ENCODE results near the gene ZNF48.

ZNF48 gene

DNA sequence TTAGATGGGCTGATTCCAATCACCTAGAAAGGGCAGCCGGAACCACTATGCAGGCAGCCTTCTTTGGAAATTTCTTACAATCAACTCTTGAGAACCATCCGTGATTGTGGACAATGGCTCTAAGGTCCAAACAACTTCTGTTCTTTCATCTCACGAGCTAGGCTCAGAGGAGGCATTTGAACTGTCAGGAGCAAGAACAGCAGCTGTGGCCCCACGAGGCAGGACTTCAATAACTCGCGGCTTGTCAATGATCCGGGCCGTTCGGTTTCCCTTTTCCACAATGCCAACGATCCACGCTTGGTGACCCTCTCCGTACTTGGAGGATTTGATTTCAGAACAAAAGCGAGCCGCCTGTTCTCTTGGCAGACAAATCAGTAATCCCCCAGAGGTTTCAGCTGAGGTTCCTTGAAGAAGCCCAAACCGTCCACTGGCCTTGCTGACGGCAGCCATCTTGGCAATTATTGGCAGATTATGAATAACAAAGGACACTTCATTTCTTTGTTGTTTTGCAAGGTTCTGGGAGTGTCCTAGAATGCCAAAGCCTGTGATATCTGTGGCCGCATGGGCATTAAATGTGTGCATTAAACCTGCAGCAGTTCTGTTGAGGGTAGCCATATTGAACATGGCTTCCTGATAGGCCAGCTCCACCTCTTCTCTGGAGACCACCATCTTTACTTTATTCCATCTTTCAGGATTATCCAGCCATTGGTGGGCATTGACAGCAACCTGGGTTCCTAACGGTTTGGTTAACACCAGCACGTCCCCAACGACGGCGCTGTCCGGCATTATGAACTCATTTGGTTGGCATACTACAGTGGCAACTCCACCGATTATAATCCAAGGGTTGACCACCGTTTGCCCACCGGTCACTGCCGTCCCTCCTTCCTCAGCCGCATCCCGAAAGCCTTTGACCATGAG, 49.3 kb downstream of the ZNF48 start:
- no peak for DNase-seq (ENCODE audit: low spot score)

DNA sequence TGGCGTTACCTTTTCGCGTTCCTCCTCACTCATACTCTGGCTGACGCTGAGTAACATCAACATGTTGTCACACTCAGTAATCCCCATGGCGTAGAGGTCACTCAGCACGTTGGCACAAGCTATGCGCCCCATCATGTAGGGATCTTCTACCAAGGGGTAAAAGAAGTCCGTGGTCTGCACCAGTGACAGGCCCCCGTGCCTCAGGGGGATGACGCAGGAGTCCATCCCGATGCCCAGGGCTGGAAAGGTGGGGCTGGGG, 49.9 kb downstream of the ZNF48 start:
- DNase-seq (ENCODE audit: low spot score): no peak

DNA sequence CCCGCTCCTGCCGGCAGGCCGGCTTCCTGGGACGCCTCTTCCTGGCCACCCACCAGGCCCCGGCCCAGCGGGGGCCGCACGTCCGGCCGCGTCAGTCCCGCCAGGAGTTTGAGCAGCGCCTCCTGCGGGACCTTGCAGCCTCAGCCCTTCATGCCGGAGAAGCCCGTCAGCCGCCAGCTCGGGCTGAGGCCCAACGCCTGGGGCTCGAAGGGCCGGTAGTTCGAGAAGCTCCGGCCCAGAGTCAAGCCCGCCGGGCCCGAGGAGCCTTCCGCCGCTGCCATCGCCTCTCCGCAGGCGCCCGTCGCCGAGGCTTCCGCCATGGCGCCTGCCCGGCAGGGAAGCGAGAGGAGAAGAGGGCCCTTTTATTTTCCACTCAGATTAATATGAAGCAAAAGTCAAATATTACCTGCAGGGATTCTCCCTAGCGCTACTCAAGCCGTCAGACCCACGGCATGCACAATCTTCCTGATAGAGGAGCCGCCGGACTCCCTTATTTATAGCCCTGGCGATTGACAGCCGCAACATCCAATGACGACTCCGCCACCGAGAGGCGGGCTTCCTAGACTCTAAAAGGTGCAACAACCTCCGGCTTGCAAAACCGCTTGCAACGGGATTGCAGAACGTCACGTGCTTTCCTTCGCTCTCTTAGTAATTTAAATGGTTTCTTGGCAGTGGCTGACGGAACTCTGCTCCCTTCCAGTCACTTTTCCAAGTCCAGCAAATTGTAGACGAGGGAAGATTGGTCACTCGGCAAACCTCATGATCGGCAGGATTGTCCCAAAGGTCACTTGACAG, 50.4 kb downstream of the ZNF48 start, which contains the start of gene SEPHS2:
Gene SEPHS2 (minus strand): TSS at position 467 of the 795 bp plus-strand sequence. CDS start 147 bp downstream, at position 320.
- peak; percentile 91 for DNase-seq (ENCODE audit: low spot score)

DNA sequence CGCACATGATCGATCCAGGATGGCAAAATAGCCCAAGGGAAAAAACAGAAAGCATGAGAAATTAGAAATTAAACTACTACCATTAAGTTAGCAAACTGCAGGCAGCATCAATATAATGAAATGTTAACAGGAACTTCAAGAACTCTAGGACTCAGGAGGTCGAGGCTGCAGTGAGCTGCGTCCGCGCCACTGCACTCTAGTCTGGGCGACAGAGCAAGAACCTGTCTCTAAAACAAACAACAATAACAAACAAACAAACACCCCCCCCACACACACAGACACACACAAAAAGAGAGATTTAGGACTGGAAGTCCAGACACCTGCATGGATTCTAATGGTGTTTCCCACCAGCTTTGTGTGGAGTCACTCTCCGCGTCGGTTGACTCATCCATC, 51.0 kb downstream of the ZNF48 start:
- no peak for DNase-seq (ENCODE audit: low spot score)

DNA sequence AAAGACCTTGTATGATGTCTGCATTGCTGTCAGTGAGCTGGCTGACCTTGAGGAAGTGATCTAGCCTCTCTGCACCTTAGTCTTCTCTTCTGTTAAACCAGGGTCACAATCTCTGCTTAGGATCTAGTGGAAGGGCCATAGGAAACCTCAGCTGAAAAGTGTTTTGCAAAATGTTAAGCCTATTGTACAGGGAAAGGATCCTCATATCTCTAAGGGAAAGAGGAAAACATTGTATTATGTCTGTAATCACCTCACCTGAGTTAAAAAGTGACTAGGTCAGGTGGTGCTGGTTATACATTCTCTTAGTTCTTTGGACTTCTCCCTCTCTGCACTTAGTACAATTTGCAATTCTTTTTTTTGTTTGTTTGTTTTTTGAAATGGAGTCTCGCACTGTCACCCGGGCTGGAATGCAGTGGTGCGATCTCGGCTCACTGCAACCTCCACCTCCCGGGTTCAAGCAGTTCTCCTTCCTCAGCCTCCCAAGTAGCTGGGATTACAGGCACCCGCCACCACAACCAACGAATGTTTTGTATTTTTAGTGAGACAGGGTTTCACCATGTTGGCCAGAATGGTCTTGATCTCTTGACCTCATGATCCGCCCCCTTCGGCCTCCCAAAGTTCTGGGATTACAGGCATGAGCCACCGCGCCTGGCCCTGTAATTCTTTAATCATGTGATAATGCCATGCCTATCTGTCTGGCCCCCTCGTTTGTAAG, 52.4 kb downstream of the ZNF48 start:
- no peak for DNase-seq (ENCODE audit: low spot score)

DNA sequence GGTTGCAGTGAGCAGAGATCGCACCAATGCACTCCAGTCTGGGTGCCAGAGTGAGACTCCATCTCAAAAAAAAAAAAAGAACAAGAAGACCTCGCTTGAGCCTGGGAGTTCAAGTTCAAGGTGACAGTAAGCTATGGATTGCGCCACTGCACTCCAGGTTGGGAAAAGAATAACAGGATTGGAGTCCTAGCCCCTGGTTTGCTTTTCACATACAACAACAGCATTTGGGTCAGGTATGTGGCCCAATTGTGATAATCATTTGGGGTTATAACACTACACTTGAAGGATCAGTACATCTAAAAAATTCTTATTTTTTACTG, 53.9 kb downstream of the ZNF48 start:
- no peak for DNase-seq (ENCODE audit: low spot score)
